ENCODE results near the gene ZDHHC21.
"Not testable (repeated sequence)": the region's sequence is repeated elsewhere in the genome, so short reads cannot be mapped to it uniquely, and the experiment has no call there.

The ZDHHC21 gene

GRCh38 chr9:14692470-14693250 lies 572 bp downstream of the ZDHHC21 start:
- Histone ChIP-seq H3K4ac (ENCODE audit: low read depth, low read length) (no peak overlapping the region), H3K4me3 (ENCODE audit: low read length) (peak overlapping the region; percentile 35), H3K4me2 (ENCODE audit: low read length) (peak overlapping the region; percentile 27), H2BK120ac (ENCODE audit: low read depth, low read length) (no peak overlapping the region), H2BK5ac (ENCODE audit: low read length) (no peak overlapping the region), H3K27me3 (ENCODE audit: insufficient read depth, low read length, poor library complexity) (no peaks in the 10 kb centered on the region), H3K18ac (ENCODE audit: low read length) (peak overlapping the region; percentile 54), H4K5ac (ENCODE audit: low read length) (no peak overlapping the region), H3K56ac (ENCODE audit: low read length) (peak overlapping the region; percentile 85), H2AK5ac (ENCODE audit: low read length) (no peak overlapping the region), H3K79me1 (ENCODE audit: low read length) (no peaks in the 10 kb centered on the region), H4K8ac (ENCODE audit: low read depth, low read length) (no peak overlapping the region), H3K23ac (ENCODE audit: low read length) (no peak overlapping the region), H2BK15ac (replicated peaks; ENCODE audit: low read depth) (no peak overlapping the region), H3K9ac (ENCODE audit: low read length) (peak overlapping the region; percentile 72), H3K36me3 (ENCODE audit: control insufficient read depth, insufficient read depth, low read length) (peaks cover 3% of the 10 kb centered on the region), H3K79me2 (ENCODE audit: control insufficient read depth, insufficient read depth, low read length) (peaks cover 1% of the 10 kb centered on the region), H3K4me1 (ENCODE audit: control insufficient read depth, low read depth, low read length) (no peaks in the 10 kb centered on the region), H3K27ac (ENCODE audit: low read depth, low read length) (peak overlapping the region; percentile 32)
- WGBS (ENCODE audit: extremely low coverage, insufficient coverage, low lambda C conversion rate), result no CpG with 5 or more reads among the region's 35 CpGs
- peak; percentile 54 for DNase-seq

- H3K4me3 ChIP-seq (ENCODE audit: low read length), result no peak overlapping the region
- no peak for DNase-seq
- WGBS (ENCODE audit: extremely low coverage, insufficient coverage, low lambda C conversion rate), result no CpG with 5 or more reads among the region's 7 CpGs
Observed at GRCh38 chr9:14690948-14691730, 2.1 kb downstream of the ZDHHC21 start.

GRCh38 chr9:14687042-14687719 lies 6.1 kb downstream of the ZDHHC21 start:
- Histone ChIP-seq H3K23ac (ENCODE audit: low read length) (no peak overlapping the region), H3K4me2 (ENCODE audit: low read length) (no peak overlapping the region), H2BK120ac (ENCODE audit: low read depth, low read length) (no peak overlapping the region), H4K8ac (ENCODE audit: low read depth, low read length) (no peak overlapping the region), H3K36me3 (ENCODE audit: control insufficient read depth, insufficient read depth, low read length) (no peaks in the 10 kb centered on the region), H3K27me3 (ENCODE audit: insufficient read depth, low read length, poor library complexity) (no peaks in the 10 kb centered on the region), H3K79me2 (ENCODE audit: control insufficient read depth, insufficient read depth, low read length) (no peaks in the 10 kb centered on the region), H3K4me3 (ENCODE audit: low read length) (no peak overlapping the region), H3K18ac (ENCODE audit: low read length) (no peak overlapping the region), H3K79me1 (ENCODE audit: low read length) (no peaks in the 10 kb centered on the region), H3K9ac (ENCODE audit: low read length) (no peak overlapping the region), H2AK5ac (ENCODE audit: low read length) (no peak overlapping the region), H2BK15ac (replicated peaks; ENCODE audit: low read depth) (no peak overlapping the region), H4K5ac (ENCODE audit: low read length) (no peak overlapping the region), H3K4ac (ENCODE audit: low read depth, low read length) (no peak overlapping the region), H3K27ac (ENCODE audit: low read depth, low read length) (no peak overlapping the region), H3K56ac (ENCODE audit: low read length) (no peak overlapping the region), H3K4me1 (ENCODE audit: control insufficient read depth, low read depth, low read length) (no peaks in the 10 kb centered on the region), H2BK5ac (ENCODE audit: low read length) (no peak overlapping the region)
- DNase-seq, result no peak
- no CpG with 5 or more reads among the region's 12 CpGs for WGBS (ENCODE audit: extremely low coverage, insufficient coverage, low lambda C conversion rate)

More at GRCh38 chr9:14690948-14691730, 2.1 kb downstream of the ZDHHC21 start:
- Histone ChIP-seq H3K23ac (ENCODE audit: low read length) (no peak overlapping the region), H3K56ac (ENCODE audit: low read length) (no peak overlapping the region), H2BK120ac (ENCODE audit: low read depth, low read length) (no peak overlapping the region), H3K36me3 (ENCODE audit: control insufficient read depth, insufficient read depth, low read length) (peaks cover 3% of the 10 kb centered on the region), H3K27ac (ENCODE audit: low read depth, low read length) (no peak overlapping the region), H2BK5ac (ENCODE audit: low read length) (no peak overlapping the region), H3K4me1 (ENCODE audit: control insufficient read depth, low read depth, low read length) (no peaks in the 10 kb centered on the region), H3K9ac (ENCODE audit: low read length) (no peak overlapping the region), H4K8ac (ENCODE audit: low read depth, low read length) (no peak overlapping the region), H2BK15ac (replicated peaks; ENCODE audit: low read depth) (no peak overlapping the region), H3K27me3 (ENCODE audit: insufficient read depth, low read length, poor library complexity) (no peaks in the 10 kb centered on the region), H3K18ac (ENCODE audit: low read length) (no peak overlapping the region), H3K4ac (ENCODE audit: low read depth, low read length) (no peak overlapping the region), H3K4me2 (ENCODE audit: low read length) (no peak overlapping the region), H3K79me1 (ENCODE audit: low read length) (no peaks in the 10 kb centered on the region), H2AK5ac (ENCODE audit: low read length) (no peak overlapping the region), H3K79me2 (ENCODE audit: control insufficient read depth, insufficient read depth, low read length) (peaks cover 1% of the 10 kb centered on the region), H4K5ac (ENCODE audit: low read length) (no peak overlapping the region)

GRCh38 chr9:14686168-14686567 lies 7.1 kb downstream of the ZDHHC21 start:
- Histone ChIP-seq H3K79me1 (ENCODE audit: low read length) (peaks cover 2% of the 10 kb centered on the region), H2BK5ac (ENCODE audit: low read length) (no peak overlapping the region), H3K36me3 (ENCODE audit: control insufficient read depth, insufficient read depth, low read length) (no peaks in the 10 kb centered on the region), H2AK5ac (ENCODE audit: low read length) (no peak overlapping the region), H2BK15ac (replicated peaks; ENCODE audit: low read depth) (no peak overlapping the region), H3K4ac (ENCODE audit: low read depth, low read length) (no peak overlapping the region), H3K4me1 (ENCODE audit: control insufficient read depth, low read depth, low read length) (no peaks in the 10 kb centered on the region), H3K4me3 (ENCODE audit: low read length) (no peak overlapping the region), H3K4me2 (ENCODE audit: low read length) (no peak overlapping the region), H3K9ac (ENCODE audit: low read length) (no peak overlapping the region), H3K56ac (ENCODE audit: low read length) (no peak overlapping the region), H4K8ac (ENCODE audit: low read depth, low read length) (no peak overlapping the region), H3K23ac (ENCODE audit: low read length) (no peak overlapping the region), H3K18ac (ENCODE audit: low read length) (no peak overlapping the region), H3K27ac (ENCODE audit: low read depth, low read length) (no peak overlapping the region), H3K79me2 (ENCODE audit: control insufficient read depth, insufficient read depth, low read length) (peaks cover 2% of the 10 kb centered on the region), H2BK120ac (ENCODE audit: low read depth, low read length) (no peak overlapping the region), H4K5ac (ENCODE audit: low read length) (no peak overlapping the region), H3K27me3 (ENCODE audit: insufficient read depth, low read length, poor library complexity) (no peaks in the 10 kb centered on the region)
- no peak for DNase-seq

- H3K27ac ChIP-seq (ENCODE audit: low read depth, low read length); H3K23ac ChIP-seq (ENCODE audit: low read length); H3K79me2 ChIP-seq (ENCODE audit: control insufficient read depth, insufficient read depth, low read length); H3K56ac ChIP-seq (ENCODE audit: low read length); H2BK5ac ChIP-seq (ENCODE audit: low read length); H2AK5ac ChIP-seq (ENCODE audit: low read length); H3K4me2 ChIP-seq (ENCODE audit: low read length); H3K4ac ChIP-seq (ENCODE audit: low read depth, low read length); H2BK120ac ChIP-seq (ENCODE audit: low read depth, low read length); H3K79me1 ChIP-seq (ENCODE audit: low read length); H3K4me1 ChIP-seq (ENCODE audit: control insufficient read depth, low read depth, low read length); H3K4me3 ChIP-seq (ENCODE audit: low read length); H2BK15ac ChIP-seq (replicated peaks; ENCODE audit: low read depth); H4K8ac ChIP-seq (ENCODE audit: low read depth, low read length); H3K36me3 ChIP-seq (ENCODE audit: control insufficient read depth, insufficient read depth, low read length); DNase-seq; H3K9ac ChIP-seq (ENCODE audit: low read length); H3K18ac ChIP-seq (ENCODE audit: low read length); H3K27me3 ChIP-seq (ENCODE audit: insufficient read depth, low read length, poor library complexity); H4K5ac ChIP-seq (ENCODE audit: low read length): not testable (repeated sequence)
- WGBS (ENCODE audit: extremely low coverage, insufficient coverage, low lambda C conversion rate), result no CpG with 5 or more reads among the region's 4 CpGs
Observed at GRCh38 chr9:14682616-14683015, 10.6 kb downstream of the ZDHHC21 start.
